ENCODE measurements around the gene SBK2.
A peak's percentile ranks its signal among the peaks of the same experiment; 100 is the strongest.

The SBK2 gene

GRCh38 chr19:55554302-55554701 is 17.4 kb upstream of the SBK2 start:
- DNase-seq, result no peak

GRCh38 chr19:55553217-55554182 is 16.6 kb upstream of the SBK2 start:
- no peak for DNase-seq

- DNase-seq, result no peak
Observed at GRCh38 chr19:55552620-55553019, 15.7 kb upstream of the SBK2 start.

- DNase-seq, result no peak
Observed at GRCh38 chr19:55552206-55552605, 15.3 kb upstream of the SBK2 start.

GRCh38 chr19:55550321-55550650 is 13.4 kb upstream of the SBK2 start:
- no peak for DNase-seq

GRCh38 chr19:55549500-55550320 is 12.8 kb upstream of the SBK2 start:
- DNase-seq, result no peak

GRCh38 chr19:55546822-55547614 is 10.1 kb upstream of the SBK2 start:
- no peak for DNase-seq

GRCh38 chr19:55546011-55546410 is 9.1 kb upstream of the SBK2 start:
- DNase-seq, result no peak

- no peak for DNase-seq
Observed at GRCh38 chr19:55545443-55545842, 8.5 kb upstream of the SBK2 start, which contains the start of gene SBK3. Gene SBK3, minus strand, starts transcription at chr19:55545543. Its CDS starts 0 bp downstream, at chr19:55545543.

GRCh38 chr19:55544776-55545439 is 8.0 kb upstream of the SBK2 start:
- DNase-seq, result no peak

- DNase-seq, result no peak
Observed at GRCh38 chr19:55544014-55544413, 7.1 kb upstream of the SBK2 start.

- no peak for DNase-seq
Observed at GRCh38 chr19:55543567-55543966, 6.6 kb upstream of the SBK2 start.

GRCh38 chr19:55542292-55542855 is 5.4 kb upstream of the SBK2 start:
- no peak for DNase-seq

GRCh38 chr19:55541091-55541490 is 4.2 kb upstream of the SBK2 start:
- DNase-seq, result no peak

GRCh38 chr19:55540619-55541018 is 3.7 kb upstream of the SBK2 start:
- DNase-seq, result peak; percentile 22

- DNase-seq, result no peak
Observed at GRCh38 chr19:55539090-55539984, 2.4 kb upstream of the SBK2 start.

- no peak for DNase-seq
Observed at GRCh38 chr19:55538132-55538531, 1.2 kb upstream of the SBK2 start.

GRCh38 chr19:55537741-55538111 is 793 bp upstream of the SBK2 start:
- DNase-seq, result no peak

GRCh38 chr19:55536366-55536765 is 567 bp downstream of the SBK2 start:
- no peak for DNase-seq

GRCh38 chr19:55535965-55536350 is 975 bp downstream of the SBK2 start:
- no peak for DNase-seq
